Dendritic cell treated with granulocyte-macrophage colony-stimulating factor and Interleukin-4, amounts not matched to agents 40 ng/mL and 50 ng/mL, for 4 days (primary cell): ENCODE results near the gene FGFR4.

Experiments used
- H3K27ac Mint-ChIP-seq: one replicate; pipeline ENCODE4 v1.8.0; 2022; ENCODE audit warnings: mild to moderate bottlenecking, mixed read lengths
- H3K27me3 Mint-ChIP-seq: one replicate; pipeline ENCODE4 v1.8.0; 2022; ENCODE audit warnings: mild to moderate bottlenecking, mixed read lengths
- H3K36me3 Mint-ChIP-seq: one replicate; pipeline ENCODE4 v1.8.0; 2022; ENCODE audit warnings: low read depth, mixed read lengths
- H3K4me1 Mint-ChIP-seq: one replicate; pipeline ENCODE4 v1.8.0; 2022; ENCODE audit warnings: low read depth, mixed read lengths
- H3K4me3 Mint-ChIP-seq: one replicate; pipeline ENCODE4 v1.8.0; 2022; ENCODE audit warnings: mild to moderate bottlenecking, moderate library complexity, mixed read lengths
- H3K9me3 Mint-ChIP-seq: one replicate; pipeline ENCODE4 v1.8.0; 2022; ENCODE audit warnings: mixed read lengths
- intact Hi-C: fragments of 100-400 bp; cut with micrococcal nuclease; formaldehyde crosslinking; loops from one replicate; pipeline ENCODE4 v1.15.0; 2022

The FGFR4 gene

GRCh38 chr5:177091232-177091631 is 4.5 kb downstream of the FGFR4 start:
- Mint-ChIP-seq H3K4me1 (peaks cover 8% of the 10 kb centered on the region), H3K27ac (no peak overlapping the region), H3K4me3 (no peak overlapping the region), H3K36me3 (no peaks in the 10 kb centered on the region), H3K27me3 (peaks cover 21% of the 10 kb centered on the region), H3K9me3 (no peaks in the 10 kb centered on the region)
- intact Hi-C loops: no loop called here

GRCh38 chr5:177092178-177093081 is 5.7 kb downstream of the FGFR4 start:
- H3K4me1 Mint-ChIP-seq: peaks cover 4% of the 10 kb centered on the region
- H3K27me3 Mint-ChIP-seq: peaks cover 15% of the 10 kb centered on the region
- H3K27ac Mint-ChIP-seq: no peak overlapping the region
- no peak overlapping the region for H3K4me3 Mint-ChIP-seq
- intact Hi-C loops: no loop called here
- no peaks in the 10 kb centered on the region for H3K36me3 Mint-ChIP-seq
- H3K9me3 Mint-ChIP-seq: no peaks in the 10 kb centered on the region

GRCh38 chr5:177093082-177093712 is 6.5 kb downstream of the FGFR4 start:
- Mint-ChIP-seq H3K27ac (no peak overlapping the region), H3K27me3 (peaks cover 9% of the 10 kb centered on the region), H3K4me1 (no peaks in the 10 kb centered on the region), H3K36me3 (no peaks in the 10 kb centered on the region), H3K9me3 (no peaks in the 10 kb centered on the region), H3K4me3 (no peak overlapping the region)
- intact Hi-C loops: no loop called here

GRCh38 chr5:177093803-177094202 is 7.1 kb downstream of the FGFR4 start:
- no peaks in the 10 kb centered on the region for H3K9me3 Mint-ChIP-seq
- H3K36me3 Mint-ChIP-seq: no peaks in the 10 kb centered on the region
- no peak overlapping the region for H3K27ac Mint-ChIP-seq
- intact Hi-C loops: no loop called here
- H3K4me1 Mint-ChIP-seq: no peaks in the 10 kb centered on the region
- peaks cover 3% of the 10 kb centered on the region for H3K27me3 Mint-ChIP-seq
- H3K4me3 Mint-ChIP-seq: no peak overlapping the region

GRCh38 chr5:177094224-177095087 is 7.7 kb downstream of the FGFR4 start:
- Mint-ChIP-seq H3K27me3 (peaks cover 4% of the 10 kb centered on the region), H3K27ac (no peak overlapping the region), H3K4me1 (no peaks in the 10 kb centered on the region), H3K36me3 (no peaks in the 10 kb centered on the region), H3K9me3 (no peaks in the 10 kb centered on the region), H3K4me3 (no peak overlapping the region)
- intact Hi-C loops: no loop called here

GRCh38 chr5:177095088-177095669 is 8.5 kb downstream of the FGFR4 start:
- Mint-ChIP-seq H3K9me3 (no peaks in the 10 kb centered on the region), H3K27ac (no peak overlapping the region), H3K36me3 (no peaks in the 10 kb centered on the region), H3K4me3 (no peak overlapping the region), H3K4me1 (no peaks in the 10 kb centered on the region), H3K27me3 (peaks cover 7% of the 10 kb centered on the region)
- intact Hi-C loops: no loop called here

- Mint-ChIP-seq H3K36me3 (no peaks in the 10 kb centered on the region), H3K27me3 (peaks cover 7% of the 10 kb centered on the region), H3K9me3 (no peaks in the 10 kb centered on the region), H3K27ac (no peak overlapping the region), H3K4me3 (no peak overlapping the region), H3K4me1 (no peaks in the 10 kb centered on the region)
- intact Hi-C loops: no loop called here
These were observed 9.7 kb downstream of the FGFR4 start for GRCh38 chr5:177096162-177097015.

GRCh38 chr5:177097016-177097985 is 10.6 kb downstream of the FGFR4 start:
- Mint-ChIP-seq H3K36me3 (no peaks in the 10 kb centered on the region), H3K4me1 (no peaks in the 10 kb centered on the region), H3K9me3 (no peaks in the 10 kb centered on the region), H3K27me3 (peaks cover 7% of the 10 kb centered on the region), H3K4me3 (no peak overlapping the region), H3K27ac (no peak overlapping the region)
- intact Hi-C loops: no loop called here

GRCh38 chr5:177098120-177098469 is 11.4 kb downstream of the FGFR4 start:
- Mint-ChIP-seq H3K4me1 (no peaks in the 10 kb centered on the region), H3K27ac (no peak overlapping the region), H3K27me3 (peaks cover 9% of the 10 kb centered on the region), H3K36me3 (no peaks in the 10 kb centered on the region), H3K4me3 (no peak overlapping the region), H3K9me3 (no peaks in the 10 kb centered on the region)
- intact Hi-C loops: no loop called here

GRCh38 chr5:177098470-177099141 is 11.9 kb downstream of the FGFR4 start:
- intact Hi-C loops: no loop called here
- H3K36me3 Mint-ChIP-seq: no peaks in the 10 kb centered on the region
- H3K27ac Mint-ChIP-seq: no peak overlapping the region
- H3K27me3 Mint-ChIP-seq: peaks cover 12% of the 10 kb centered on the region
- no peak overlapping the region for H3K4me3 Mint-ChIP-seq
- H3K4me1 Mint-ChIP-seq: no peaks in the 10 kb centered on the region
- H3K9me3 Mint-ChIP-seq: no peaks in the 10 kb centered on the region

GRCh38 chr5:177099422-177100093 is 12.8 kb downstream of the FGFR4 start:
- no peaks in the 10 kb centered on the region for H3K9me3 Mint-ChIP-seq
- H3K4me1 Mint-ChIP-seq: no peaks in the 10 kb centered on the region
- intact Hi-C loops: no loop called here
- no peaks in the 10 kb centered on the region for H3K36me3 Mint-ChIP-seq
- peaks cover 21% of the 10 kb centered on the region for H3K27me3 Mint-ChIP-seq
- H3K27ac Mint-ChIP-seq: no peak overlapping the region
- no peak overlapping the region for H3K4me3 Mint-ChIP-seq
